HG02610 (cell line): ENCODE results near the gene CCDC73.
"Not testable (repeated sequence)": the region's sequence is repeated elsewhere in the genome, so short reads cannot be mapped to it uniquely, and the experiment has no call there.

Experiments
- ATAC-seq: cut with Tn5 transposase; IDR thresholded peaks from one replicate; pipeline ENCODE4 v1.9.1; 2021; ENCODE audit warnings: mild to moderate bottlenecking, moderate library complexity; ENCODE audit not compliant: unreplicated experiment

Gene CCDC73

GRCh38 chr11:32794439-32794838 is at the start of gene CCDC73:
CCDC73 (minus strand) TSS chr11:32794662; CDS start chr11:32760243, 34,419 bp downstream.
- ATAC-seq: no peak

- no peak for ATAC-seq
Measured at GRCh38 chr11:32843544-32843943, 49.1 kb upstream of the CCDC73 start.

- no peak for ATAC-seq
Measured at GRCh38 chr11:32840587-32840986, 46.1 kb upstream of the CCDC73 start.

- no peak for ATAC-seq
Measured at GRCh38 chr11:32839308-32839707, 44.8 kb upstream of the CCDC73 start.

- no peak for ATAC-seq
Measured at GRCh38 chr11:32838505-32839274, 44.2 kb upstream of the CCDC73 start.

GRCh38 chr11:32836946-32837345 is 42.5 kb upstream of the CCDC73 start:
- ATAC-seq: no peak

GRCh38 chr11:32833921-32834320 is 39.5 kb upstream of the CCDC73 start:
- ATAC-seq: no peak

- no peak for ATAC-seq
Measured at GRCh38 chr11:32831221-32831620, 36.8 kb upstream of the CCDC73 start.

GRCh38 chr11:32830796-32831195 is 36.3 kb upstream of the CCDC73 start:
- no peak for ATAC-seq

GRCh38 chr11:32830413-32830738 is 35.9 kb upstream of the CCDC73 start:
- peak; percentile 18 for ATAC-seq

GRCh38 chr11:32829680-32830412 is 35.4 kb upstream of the CCDC73 start, which contains the start of gene PRRG4:
PRRG4 (plus strand) TSS chr11:32829927; CDS start chr11:32830530, 603 bp downstream.
- peak; percentile 84 for ATAC-seq

- peak; percentile 47 for ATAC-seq
Measured at GRCh38 chr11:32829157-32829679, 34.8 kb upstream of the CCDC73 start.

GRCh38 chr11:32827276-32827675 is 32.8 kb upstream of the CCDC73 start:
- ATAC-seq: no peak

- ATAC-seq: no peak
Measured at GRCh38 chr11:32826113-32826512, 31.7 kb upstream of the CCDC73 start.

GRCh38 chr11:32823617-32824016 is 29.2 kb upstream of the CCDC73 start:
- ATAC-seq: not testable (repeated sequence)

GRCh38 chr11:32821917-32822560 is 27.6 kb upstream of the CCDC73 start:
- ATAC-seq: peak; percentile 40

- peak; percentile 40 for ATAC-seq
Measured at GRCh38 chr11:32821517-32821916, 27.1 kb upstream of the CCDC73 start.

- ATAC-seq: no peak
Measured at GRCh38 chr11:32820497-32820896, 26.0 kb upstream of the CCDC73 start.

GRCh38 chr11:32819187-32819586 is 24.7 kb upstream of the CCDC73 start:
- no peak for ATAC-seq

- ATAC-seq: no peak
Measured at GRCh38 chr11:32817852-32818183, 23.4 kb upstream of the CCDC73 start.

- no peak for ATAC-seq
Measured at GRCh38 chr11:32817181-32817851, 22.9 kb upstream of the CCDC73 start.
